Limb (tissue), 2 donors: ENCODE results near the gene SUN1.

Experiments used
- DNase-seq, 2 donors: peaks; one replicate each; pipeline ENCODE4 v3.0.0-alpha.2; 2016; ENCODE audit errors: extremely low spot score in 2 of 2

SUN1 gene

GRCh38 chr7:889391-889790, 57.1 kb downstream of the SUN1 start:
- no peak for DNase-seq

- no peak for DNase-seq
These were observed 58.6 kb downstream of the SUN1 start for GRCh38 chr7:890868-891267.

GRCh38 chr7:891291-891690, 59.0 kb downstream of the SUN1 start:
- DNase-seq = no peak

- DNase-seq = no peak
These were observed 59.5 kb downstream of the SUN1 start for GRCh38 chr7:891805-892204.

- DNase-seq = no peak
These were observed 60.6 kb downstream of the SUN1 start for GRCh38 chr7:892648-893593.

GRCh38 chr7:893686-894085, 61.4 kb downstream of the SUN1 start:
- DNase-seq = no peak

- DNase-seq = no peak
These were observed 62.0 kb downstream of the SUN1 start for GRCh38 chr7:894164-894867.

- DNase-seq = no peak
These were observed 62.7 kb downstream of the SUN1 start for GRCh38 chr7:894927-895450.

GRCh38 chr7:895451-896052, 63.3 kb downstream of the SUN1 start:
- no peak for DNase-seq

GRCh38 chr7:896346-897075, 64.2 kb downstream of the SUN1 start:
- DNase-seq = no peak

- DNase-seq = no peak
These were observed 64.8 kb downstream of the SUN1 start for GRCh38 chr7:897086-897485.

- no peak for DNase-seq
These were observed 65.6 kb downstream of the SUN1 start for GRCh38 chr7:897771-898376.

GRCh38 chr7:898460-898854, 66.2 kb downstream of the SUN1 start:
- DNase-seq = no peak

GRCh38 chr7:898855-899681, 66.8 kb downstream of the SUN1 start:
- DNase-seq = no peak

- no peak for DNase-seq
These were observed 67.5 kb downstream of the SUN1 start for GRCh38 chr7:899806-900205.

GRCh38 chr7:900331-901040, 68.2 kb downstream of the SUN1 start:
- no peak for DNase-seq

GRCh38 chr7:901041-901387, 68.7 kb downstream of the SUN1 start:
- no peak for DNase-seq

- peak; percentile 53 to 80 for DNase-seq
These were observed 69.3 kb downstream of the SUN1 start for GRCh38 chr7:901388-902154.

GRCh38 chr7:902996-903395, 70.7 kb downstream of the SUN1 start:
- DNase-seq = no peak
